Subcutaneous adipose tissue (tissue), 4 donors: ENCODE results near the gene MATK. TPM values are rescaled to one million over a fixed set of nuclear protein-coding genes. Genes with fewer than 3 reads are reported as not detected.

Experiments used
- CTCF ChIP-seq: fragments of 450-650 bp; IDR thresholded peaks from one replicate; pipeline ENCODE4 v1.5.1; 2016; ENCODE audit warnings: low read depth, mild to moderate bottlenecking, control low read depth, antibody characterized with exemption, moderate library complexity
- total RNA-seq, 4 donors: library from RNA; depleted of rRNA; stranded (reverse); fragments of >200 nt; gene quantifications; one replicate each; pipeline ENCODE4 v1.1.0, GENCODE V29; 2016

The MATK gene
- total RNA-seq, 4 donors from 2014 or later: 1.5 to 25.8 (median 2.7) TPM

- TF ChIP-seq CTCF: no peak
Measured at GRCh38 chr19:3784607-3785450, 1.4 kb downstream of the MATK start.

GRCh38 chr19:3783660-3784584, 2.3 kb downstream of the MATK start:
- no peak for TF ChIP-seq CTCF

DNA sequence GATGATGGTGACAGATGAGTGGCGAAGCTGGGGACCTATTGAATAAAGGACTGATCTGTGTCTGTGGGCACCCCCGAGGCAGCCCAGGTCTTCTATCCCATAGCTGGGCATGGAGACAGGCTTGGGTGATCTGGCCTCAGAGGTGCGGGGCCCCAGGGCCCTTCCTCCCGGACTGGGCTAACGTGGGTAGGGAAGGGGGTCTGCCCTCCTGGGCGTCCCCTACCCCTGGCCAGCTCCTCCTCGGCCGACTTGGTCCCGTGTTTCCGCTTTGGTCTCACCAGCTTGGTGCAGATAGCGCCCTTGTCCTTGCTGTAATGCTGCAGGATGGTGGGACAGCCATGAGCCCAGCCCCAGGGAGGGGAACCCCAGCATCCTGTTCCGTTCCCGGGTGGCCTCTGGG, 3.3 kb downstream of the MATK start:
- TF ChIP-seq CTCF: no peak

- no peak for TF ChIP-seq CTCF
Measured at GRCh38 chr19:3782330-3782729, 3.9 kb downstream of the MATK start.

- no peak for TF ChIP-seq CTCF
Measured at GRCh38 chr19:3781603-3782002, 4.6 kb downstream of the MATK start.

- no peak for TF ChIP-seq CTCF
Measured at GRCh38 chr19:3780786-3781304, 5.3 kb downstream of the MATK start.
